GM12801 (cell line): ENCODE measurements around the gene SHD.

Source experiments
- TF ChIP-seq, protein P1 (sequence below): IDR thresholded peaks from one replicate; pipeline ENCODE4 v1.5.1; 2011; ENCODE audit warnings: control low read depth; ENCODE audit not compliant: insufficient read length; ENCODE audit errors: extremely low read depth

The SHD gene

DNA sequence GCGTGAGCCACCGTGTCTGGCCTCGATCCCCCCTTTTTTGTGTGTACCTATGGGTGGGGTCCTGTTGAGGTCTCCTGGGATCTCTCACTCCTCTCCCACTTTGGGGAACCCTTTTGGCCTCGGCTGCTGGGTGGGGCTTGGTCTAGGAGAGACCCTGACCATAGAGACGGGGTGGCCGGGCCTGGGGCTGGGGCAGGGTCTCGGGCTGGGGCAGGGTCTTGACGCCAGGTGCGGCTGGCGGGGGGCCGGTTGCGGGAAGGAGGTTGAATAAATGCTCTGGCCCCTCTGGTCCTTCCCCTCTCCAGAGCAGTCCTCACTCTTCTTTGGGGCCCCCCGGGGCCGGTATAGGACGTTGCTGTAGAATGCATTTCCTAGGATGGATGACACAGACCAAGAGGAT lies 13.4 kb downstream of the SHD start:
- TF ChIP-seq, protein P1, sequence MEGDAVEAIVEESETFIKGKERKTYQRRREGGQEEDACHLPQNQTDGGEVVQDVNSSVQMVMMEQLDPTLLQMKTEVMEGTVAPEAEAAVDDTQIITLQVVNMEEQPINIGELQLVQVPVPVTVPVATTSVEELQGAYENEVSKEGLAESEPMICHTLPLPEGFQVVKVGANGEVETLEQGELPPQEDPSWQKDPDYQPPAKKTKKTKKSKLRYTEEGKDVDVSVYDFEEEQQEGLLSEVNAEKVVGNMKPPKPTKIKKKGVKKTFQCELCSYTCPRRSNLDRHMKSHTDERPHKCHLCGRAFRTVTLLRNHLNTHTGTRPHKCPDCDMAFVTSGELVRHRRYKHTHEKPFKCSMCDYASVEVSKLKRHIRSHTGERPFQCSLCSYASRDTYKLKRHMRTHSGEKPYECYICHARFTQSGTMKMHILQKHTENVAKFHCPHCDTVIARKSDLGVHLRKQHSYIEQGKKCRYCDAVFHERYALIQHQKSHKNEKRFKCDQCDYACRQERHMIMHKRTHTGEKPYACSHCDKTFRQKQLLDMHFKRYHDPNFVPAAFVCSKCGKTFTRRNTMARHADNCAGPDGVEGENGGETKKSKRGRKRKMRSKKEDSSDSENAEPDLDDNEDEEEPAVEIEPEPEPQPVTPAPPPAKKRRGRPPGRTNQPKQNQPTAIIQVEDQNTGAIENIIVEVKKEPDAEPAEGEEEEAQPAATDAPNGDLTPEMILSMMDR: no peak

DNA sequence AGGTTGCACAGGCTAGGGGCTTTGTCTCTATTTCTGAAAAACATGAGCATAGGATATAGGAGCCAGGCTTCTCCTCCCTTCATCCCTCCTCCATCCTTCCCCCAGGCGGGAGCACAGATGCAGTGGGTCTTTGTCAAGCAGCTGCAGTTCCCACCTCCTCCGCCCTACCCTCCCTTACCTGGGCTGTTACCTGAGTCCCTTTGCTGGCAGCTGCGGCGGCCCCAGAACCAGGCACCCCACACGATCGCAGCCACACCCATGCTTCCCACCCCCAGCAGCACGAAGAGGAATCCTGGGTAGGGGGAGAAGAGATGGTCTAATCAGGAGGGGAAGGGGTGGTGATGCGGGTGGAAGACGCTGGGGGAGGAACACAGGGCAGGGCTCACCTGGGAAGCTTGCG lies 15.3 kb downstream of the SHD start:
- TF ChIP-seq, protein P1: no peak

DNA sequence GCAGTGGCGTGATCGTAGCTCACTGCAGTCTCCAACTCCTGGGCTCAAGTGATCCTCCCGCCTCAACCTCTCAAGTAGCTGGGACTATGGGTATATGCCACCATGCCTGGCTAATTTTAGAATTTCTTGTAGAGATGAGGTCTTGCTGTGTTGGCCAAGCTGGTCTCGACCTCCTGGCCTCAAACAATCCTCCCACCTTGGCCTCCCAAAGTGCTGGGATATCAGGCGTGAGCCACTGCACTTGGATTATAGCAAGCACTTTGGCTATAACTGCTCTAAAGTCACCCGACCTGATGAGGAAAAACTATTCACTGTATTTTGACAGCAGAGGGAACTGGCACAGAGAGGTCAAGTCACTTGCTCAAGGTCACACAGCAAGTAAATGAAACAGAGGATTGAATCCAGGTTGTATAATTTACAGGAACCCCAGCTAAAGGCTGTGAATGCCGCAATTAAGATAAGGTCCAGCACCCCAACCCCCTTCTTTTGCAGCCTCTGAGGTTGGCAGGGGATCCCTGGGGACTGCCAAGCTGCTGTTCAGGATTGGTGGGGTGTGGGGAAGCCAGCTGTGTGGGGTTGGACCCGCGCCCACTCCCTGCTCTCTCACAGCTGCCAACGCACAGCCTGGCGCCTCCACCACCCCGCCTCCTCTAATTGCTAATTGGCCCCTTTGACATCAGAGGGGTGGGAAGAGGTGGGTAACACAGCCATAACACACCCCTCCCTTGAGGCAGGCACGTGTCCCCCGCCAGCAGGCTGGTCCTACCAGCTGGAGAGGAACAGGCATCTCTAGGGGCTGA lies 17.1 kb downstream of the SHD start:
- TF ChIP-seq, protein P1: no peak

DNA sequence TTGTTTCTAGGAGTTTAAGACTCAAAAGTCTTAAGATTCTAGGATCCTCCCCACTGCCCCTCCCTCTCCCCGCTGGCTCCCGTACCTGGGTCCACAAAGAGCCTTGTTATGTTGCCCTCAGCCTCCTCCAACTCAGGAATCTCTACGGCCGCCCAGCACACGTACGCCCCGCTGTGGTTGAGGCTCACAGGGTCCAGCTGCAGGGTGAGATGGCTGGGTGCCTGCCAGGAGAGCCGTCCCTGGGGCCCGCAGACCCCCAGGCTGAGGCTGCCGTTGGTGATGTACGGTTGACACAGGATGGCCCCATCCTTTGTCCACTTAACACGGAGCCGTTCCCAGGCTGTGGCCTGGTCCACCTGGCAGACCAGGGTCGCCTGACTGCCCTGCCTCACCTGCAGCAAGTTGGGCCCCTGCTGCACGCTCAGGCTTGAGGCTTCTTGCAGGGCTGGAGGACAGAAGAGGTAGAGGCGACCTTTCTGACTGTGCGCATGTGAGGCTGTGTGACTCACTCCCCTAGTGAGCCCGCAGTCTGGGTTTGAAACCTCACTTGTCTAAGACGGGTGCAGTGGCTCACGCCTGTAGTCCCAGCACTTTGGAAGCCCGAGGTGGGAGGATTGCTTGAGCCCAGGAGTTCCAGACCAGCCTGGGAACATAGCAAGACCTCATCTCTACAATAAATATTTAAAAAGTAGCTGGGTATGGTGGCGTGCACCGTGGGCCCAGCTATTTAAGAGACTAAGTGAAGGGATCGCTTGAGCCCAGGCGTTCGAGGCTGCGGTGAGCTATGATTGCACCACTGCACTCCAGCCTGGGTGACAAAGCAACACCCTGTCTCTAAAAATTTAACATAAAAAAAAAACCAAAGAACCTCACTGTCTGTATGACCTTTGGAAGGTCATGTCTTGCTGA lies 19.1 kb downstream of the SHD start:
- TF ChIP-seq, protein P1: no peak

DNA sequence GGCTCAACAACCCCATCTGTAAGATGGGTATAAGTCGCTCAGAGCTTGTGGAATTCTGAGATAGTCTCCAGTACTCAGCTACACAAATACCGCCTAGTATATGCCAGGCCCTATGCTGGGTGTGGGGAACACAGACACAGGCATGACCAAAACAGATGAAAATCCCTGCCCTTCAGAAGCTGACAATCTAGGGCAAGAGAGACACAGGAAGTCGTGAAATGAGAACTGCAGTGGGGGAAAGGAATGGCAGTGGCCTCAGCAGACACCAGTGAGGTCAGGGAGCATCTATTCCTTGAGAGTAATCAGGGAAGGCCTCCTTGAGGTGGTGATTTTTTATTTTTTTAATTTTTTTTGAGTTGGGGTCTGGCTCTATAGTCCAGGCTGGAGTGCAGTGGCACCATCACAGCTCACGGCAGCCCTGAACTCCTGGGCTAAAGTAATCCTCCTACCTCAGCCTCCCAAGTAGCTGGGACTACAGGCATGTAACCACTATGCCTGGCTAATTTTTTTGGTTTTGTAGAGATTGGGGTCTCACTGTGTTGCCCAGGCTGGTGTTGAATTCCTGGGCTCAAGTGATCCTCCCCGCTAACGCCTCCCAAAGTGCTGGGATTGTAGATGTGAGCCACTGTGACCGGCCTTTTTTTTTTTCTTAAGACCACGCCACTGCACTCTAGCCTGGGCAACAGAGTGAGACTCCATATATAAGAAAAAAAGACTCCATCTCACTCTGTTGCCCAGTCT lies 19.9 kb downstream of the SHD start:
- TF ChIP-seq, protein P1: no peak

DNA sequence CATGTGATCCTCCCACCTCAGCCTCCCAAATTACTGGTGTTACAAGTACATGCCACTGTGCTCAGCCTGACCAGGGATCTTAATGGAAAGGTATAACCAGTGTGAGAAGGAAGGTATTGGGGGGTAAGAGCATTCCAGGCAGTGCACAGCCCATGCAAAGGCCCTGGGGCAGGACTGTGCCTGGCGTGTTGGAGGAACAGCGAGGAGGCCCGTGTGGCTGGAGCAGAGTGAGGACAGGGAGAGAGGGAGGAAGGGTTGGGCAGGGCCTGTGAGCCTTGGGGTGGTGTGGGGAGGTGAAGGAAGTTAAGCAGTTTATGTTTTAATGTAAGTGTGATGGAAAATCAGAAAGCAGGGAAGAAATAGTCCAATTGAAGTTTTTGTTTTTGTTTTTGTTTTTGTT lies 21.5 kb downstream of the SHD start:
- TF ChIP-seq, protein P1: no peak
